Measurements from ENCODE around the gene STRIT1.

The STRIT1 gene

DNA sequence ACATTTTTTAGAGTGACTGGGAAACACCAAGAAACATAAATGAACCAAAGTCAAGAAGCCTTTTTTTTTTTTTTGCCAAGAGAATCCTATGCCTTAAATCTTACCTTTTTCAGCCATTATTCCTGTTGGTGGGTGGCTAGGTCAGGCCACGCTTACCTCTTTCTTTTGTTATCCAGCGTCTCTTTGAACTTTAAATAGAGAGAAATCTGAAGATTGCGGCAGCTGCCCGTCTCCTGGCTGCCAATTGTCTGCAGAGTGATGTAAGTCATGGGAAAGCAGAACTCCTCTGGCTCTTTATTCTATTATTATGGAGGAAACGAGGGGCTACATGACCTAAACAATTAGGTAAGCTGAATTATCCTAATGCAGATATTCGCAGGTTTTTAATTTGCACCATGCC is at the start of gene STRIT1:
TSS of gene STRIT1 (minus strand) at position 168 of the 400 bp plus-strand sequence.
- no peak for DNase-seq

DNA sequence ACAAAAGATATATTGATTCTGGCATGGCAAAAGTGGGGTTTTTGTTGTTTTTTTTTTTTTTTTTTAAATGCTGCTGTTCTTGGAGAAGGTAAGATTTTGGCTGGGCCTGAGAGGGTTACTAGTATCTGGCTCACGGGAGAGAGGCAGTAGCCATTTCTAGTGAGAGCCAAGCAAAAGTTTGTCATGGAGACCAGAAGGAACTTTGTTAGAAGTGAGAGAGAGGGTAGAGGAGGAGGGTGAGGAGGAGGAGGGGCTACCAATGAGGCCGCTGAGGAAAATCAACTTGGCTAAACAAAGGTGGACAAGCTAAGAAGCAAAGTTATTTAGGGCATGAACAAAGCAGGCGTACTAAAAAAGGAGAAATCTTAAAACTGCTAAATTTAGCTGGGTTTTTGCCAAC is 48.9 kb upstream of the STRIT1 start:
- no peak for DNase-seq

DNA sequence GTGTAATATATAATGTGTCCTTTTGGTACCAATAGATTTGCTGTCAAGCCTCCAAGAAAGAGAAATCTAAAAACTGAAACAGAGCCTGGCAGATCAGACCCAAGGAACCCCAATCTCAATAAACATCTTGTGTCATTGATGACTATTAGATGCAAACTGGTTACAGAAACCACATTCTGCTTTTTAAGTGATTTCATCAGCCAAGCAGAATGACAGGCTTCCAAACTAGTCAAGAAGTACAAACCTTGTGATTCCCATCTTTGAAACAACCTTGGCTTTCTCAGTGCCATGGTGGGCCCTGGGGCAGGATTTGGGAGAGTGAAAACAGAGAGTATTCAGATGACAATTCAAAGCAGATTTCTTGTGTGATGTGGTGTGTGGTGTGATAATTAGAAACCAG is 45.6 kb upstream of the STRIT1 start:
- DNase-seq, result no peak

DNA sequence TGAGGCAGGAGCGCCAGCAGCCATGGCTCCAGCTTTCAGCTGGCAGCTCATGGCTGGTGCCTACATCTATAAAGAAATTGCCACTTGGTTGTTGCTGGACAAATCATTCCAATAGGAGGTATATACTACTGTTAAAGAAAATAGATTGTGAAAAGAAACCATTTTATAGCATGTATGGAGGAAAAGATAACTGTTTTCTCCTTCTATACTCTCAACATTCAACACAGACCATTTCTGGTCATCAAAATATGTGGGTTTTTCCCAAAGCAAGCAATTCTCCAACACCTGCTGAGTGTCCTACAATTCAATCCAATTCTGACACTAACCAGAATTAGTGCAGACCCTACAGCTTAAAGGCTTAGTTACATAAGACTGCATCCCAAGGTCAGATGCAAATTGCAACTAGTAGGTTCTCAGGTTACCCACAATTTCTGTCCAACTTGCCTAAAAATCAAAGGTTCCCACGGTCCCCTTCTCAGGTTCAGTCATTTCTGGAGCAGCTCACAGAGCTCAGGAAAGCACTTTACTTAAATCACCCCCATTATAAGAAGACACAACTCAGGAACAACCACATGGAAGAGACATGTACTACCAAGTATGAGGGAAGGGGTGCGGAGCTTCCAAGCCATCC is 42.4 kb upstream of the STRIT1 start:
- no peak for DNase-seq

DNA sequence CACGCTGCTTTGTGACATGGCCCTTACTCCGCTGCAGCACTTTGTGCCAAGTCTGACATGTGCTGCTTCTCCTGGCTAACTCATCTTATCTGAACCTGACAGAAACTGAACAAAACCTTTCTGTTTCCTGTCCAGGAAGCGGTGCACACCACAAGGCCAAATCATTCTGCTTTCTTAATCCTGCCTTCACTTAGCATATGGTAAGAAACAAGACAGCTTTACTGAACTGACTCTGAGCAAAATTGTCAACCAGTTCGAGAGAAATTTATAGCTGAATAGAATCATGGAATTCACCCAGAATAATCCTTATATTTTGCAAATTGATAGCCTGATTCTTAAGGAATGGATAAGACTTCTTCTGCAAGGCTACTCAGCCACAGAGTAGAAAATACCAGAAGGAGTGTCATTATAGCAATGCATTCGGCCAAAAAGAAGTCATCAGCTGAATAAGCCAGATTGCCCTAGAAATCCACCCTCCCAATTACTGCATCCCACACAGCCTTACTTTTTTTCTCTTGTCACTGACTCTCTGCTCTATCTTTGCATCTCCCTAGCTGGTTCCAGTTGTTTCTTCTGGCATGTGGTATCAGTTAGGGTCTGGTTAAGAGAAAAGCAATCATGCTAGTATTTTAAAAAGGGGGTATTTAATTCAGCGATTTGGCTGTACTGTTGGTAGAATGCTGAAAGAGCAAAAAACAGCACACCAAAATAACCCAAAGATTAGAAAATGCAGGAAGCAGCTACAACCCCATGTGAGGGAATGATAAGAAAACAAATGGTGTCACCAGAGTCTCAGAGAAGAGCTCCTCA is 41.6 kb upstream of the STRIT1 start:
- DNase-seq, result no peak

DNA sequence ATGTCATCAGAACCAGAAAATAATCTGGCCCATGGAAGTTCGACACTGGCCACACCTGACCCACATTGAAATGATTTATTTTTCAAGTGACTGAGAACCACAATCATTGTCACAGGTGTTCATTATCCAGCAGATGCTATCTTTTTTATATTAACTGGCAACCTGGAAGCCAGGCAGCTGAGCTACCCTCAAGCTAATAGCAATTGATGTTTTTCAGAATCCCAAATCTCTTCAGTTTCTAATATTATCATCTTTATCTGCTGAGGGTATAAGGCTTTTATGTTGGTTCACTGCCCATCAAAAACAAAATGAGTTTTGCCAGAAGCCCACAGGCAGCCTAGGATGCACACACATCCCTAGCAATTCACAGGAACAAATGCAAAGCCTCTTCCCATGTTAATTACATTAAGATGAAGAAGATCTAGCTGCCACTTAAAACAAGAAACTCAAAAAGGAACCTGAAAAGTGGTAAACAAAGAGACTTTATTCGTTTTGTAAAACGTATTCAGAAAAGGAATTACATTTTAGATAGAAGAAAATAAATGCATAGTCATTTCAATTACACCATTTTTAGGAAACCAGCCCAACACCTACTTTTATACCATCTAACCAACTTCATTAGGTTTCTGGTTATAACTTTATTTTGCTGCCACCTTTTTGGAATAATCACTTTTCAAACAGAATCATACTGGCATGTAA is 40.9 kb upstream of the STRIT1 start:
- DNase-seq, result no peak

DNA sequence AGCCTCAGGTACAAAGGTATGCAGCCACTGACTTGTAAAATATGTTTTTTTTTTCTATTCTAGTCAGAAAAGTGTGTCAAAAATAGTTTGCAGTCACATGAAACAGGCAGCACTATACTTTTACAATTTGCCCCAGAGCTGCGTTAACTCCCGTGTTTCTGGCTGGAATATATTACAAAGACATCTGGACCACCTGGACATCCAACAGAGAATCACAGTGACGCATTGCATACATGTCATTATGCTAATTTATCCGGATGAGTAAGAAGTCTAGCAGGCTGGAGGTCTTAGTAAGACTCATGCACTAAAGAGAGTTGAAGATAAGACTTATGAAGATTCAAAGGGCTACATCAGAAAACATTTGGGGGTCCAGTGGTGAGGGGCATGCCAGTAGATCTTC is 39.2 kb upstream of the STRIT1 start:
- no peak for DNase-seq

DNA sequence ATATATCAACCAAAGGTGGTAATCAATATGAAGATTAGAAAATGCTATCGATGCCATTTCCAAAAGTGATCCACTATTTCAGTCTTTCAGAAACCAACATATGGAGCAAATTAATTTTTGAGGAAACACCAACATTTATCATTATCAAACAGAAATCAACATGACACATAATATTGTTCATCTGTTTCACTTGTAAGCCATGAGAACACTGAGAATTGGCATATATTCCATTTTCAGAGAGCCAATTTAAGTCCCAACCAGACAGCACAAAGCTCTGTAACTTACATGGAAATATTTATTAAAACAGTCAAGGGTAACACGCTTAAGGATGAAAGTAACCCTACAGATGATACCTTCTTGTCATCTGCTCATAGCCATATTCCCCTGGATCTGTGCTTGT is 37.6 kb upstream of the STRIT1 start:
- no peak for DNase-seq

DNA sequence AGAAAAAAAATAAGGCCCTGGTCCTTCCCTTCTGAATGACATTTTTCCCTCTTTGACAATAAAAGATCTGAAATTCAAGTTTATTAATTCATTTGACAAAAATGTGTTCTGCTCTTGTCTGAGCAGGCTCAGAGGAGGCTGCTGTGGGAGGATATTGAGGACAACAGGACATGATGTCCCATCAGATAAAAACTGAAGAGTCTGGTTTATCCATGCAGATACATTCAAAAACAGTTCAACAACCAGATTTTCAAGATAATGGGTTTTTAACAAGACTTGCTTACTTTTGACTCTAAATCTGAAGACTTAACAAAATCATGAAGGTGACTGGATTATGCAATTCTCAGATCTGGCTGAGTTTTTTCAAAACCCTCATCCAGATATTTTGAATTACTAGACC is 36.9 kb upstream of the STRIT1 start:
- no peak for DNase-seq

DNA sequence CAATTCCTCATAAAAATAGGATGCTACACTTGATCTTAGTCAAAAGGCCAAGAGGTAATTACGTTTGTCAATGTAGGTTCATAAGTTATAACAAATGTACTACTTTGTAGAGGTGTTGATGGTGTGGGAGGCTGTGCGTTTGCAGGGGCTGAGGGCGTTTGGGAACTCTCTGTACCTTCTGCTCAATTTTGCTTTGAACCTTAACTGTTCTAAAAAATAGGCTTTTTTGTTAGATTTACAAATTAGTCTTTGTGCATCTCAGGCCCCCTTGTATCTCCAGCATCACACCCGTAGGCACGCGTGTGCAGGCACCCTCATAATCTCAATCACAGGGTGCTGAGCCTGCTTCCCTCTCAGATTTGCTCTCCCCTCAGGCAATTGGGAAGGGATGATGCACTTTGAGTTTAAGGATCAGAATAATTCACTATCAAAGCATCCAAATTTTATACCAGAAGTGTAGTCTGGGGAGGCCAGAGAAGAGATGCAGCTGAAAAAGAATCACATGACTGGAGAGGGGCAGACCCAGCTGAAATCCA is 36.1 kb upstream of the STRIT1 start:
- no peak for DNase-seq

DNA sequence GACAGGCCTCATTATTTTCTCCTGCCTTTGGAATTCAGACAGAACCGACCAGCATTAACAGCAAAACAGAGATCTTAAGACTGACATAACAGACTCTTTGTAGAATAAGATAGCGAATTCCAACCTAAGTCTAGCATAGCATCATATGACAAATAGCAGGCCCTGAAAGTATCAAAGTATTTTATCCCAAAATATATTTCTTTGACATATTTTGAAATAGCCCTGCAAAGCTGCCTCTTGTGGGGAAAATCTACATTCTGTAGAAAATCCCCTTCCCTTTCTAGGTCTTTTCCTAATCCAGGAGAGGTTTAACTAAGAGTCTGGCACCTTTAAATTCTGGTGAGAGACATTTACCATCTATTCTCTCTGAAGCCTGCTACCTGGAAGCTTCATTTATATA is 34.4 kb upstream of the STRIT1 start:
- no peak for DNase-seq

DNA sequence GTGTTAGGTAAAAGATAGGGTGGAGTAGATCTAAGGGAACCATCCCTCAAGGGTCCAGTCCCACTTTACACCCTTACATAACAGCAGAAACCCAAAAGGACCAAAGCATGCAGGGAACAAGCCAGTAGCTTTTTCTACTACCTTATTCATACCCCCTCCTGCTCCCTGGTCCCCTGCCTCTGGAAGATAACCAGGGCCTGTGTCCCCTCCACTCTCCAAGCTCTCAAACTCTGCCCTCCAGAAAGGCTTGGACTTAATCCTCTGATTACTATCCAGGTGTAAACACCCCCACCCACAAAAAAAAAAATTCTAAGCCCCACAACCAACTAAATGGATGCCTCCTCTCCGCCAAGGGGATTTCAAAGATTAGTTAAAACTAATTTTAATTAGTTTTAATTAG is 33.9 kb upstream of the STRIT1 start:
- DNase-seq, result no peak

DNA sequence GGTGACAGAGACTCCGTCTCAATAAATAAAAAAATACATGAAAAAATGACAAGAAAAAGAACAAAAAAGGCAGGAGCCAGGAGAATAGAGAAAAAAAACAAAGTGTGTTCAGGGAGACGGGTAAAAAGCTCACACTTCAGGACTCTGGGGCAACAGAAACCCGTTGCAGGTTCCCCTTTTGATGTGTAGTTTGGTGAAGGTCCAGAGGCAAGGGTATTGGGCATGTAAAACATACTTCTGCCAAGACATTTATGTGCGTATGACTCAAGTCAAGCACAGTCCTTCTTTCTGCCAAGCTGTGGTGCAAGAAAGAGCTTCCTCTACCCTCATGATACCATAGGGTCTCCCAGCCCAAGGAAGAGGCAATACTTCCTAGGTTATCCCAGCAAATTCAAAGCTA is 33.4 kb upstream of the STRIT1 start:
- DNase-seq, result no peak

DNA sequence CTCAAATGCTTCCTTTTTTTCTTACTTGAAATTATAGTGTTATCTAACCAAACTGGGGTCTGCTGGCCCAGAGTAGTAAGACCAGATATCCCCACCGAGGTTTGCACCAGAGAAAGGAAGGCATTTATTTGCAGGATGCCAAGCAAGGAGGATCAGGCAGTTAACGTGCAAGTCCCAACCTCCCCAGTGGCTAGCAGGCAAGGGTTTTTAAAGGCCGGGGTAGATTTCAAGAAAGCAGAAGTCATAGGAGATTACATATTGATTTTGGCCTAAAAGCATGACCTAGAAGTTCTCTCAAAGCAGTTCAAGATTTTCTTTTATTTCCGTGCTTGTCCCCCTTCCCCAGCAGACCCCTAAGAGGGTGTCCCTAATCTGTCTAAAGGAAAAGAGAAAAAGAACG is 32.8 kb upstream of the STRIT1 start:
- DNase-seq, result no peak

DNA sequence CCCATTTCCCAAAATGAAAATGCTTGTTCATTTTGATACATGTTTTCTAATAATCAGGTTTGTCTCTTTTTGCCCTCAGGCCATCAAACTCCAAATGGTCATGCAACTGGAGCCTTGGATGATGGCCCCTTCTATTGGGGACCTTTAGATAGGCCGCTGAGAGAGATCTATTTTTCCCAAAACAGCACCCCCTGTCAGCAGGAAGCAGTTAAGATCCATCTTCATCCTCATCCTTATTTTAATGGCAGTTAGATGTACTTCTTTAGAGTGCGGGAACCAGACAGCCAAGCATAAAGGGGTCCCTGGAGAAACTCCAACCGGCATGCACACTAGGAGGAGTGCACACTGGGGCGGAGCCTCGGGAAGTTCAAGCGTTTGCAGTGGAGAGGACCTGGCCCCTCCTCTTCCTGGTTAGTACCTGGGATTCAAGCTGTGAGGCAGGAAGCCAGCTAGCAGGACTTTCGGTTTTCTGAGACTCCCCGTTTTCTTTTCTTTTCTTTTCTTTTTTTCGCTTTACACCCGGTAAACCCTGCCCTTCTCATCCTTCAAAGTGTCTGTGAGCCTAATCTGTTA is 31.9 kb upstream of the STRIT1 start:
- DNase-seq, result no peak

DNA sequence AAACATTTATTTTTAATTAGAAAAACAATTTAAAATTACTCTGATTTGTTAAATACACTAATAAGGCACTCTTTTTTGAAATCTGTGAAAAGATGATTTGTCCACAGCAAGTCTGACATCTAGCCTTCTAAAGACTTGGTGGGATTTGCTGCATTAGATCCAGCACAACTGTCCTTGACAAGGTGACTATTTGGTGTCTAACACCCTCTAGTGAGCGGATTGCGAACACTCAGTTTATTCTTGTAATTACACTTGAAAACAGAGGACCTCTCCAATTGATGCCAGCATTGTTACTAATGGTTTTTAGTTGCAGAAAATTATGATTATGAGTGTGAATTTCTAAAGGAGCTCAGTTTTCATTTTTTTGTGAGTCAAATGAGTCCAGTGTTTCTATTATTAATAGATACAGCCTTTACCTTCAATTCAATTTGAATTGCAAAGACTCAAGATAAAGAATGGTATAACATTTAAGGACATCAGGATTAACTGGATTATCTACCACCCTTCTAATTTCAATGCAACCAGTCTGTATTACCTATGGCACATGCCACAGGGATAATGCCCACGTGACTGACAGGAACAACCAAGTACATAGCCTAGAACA is 29.7 kb upstream of the STRIT1 start:
- peak; percentile 86 for DNase-seq

DNA sequence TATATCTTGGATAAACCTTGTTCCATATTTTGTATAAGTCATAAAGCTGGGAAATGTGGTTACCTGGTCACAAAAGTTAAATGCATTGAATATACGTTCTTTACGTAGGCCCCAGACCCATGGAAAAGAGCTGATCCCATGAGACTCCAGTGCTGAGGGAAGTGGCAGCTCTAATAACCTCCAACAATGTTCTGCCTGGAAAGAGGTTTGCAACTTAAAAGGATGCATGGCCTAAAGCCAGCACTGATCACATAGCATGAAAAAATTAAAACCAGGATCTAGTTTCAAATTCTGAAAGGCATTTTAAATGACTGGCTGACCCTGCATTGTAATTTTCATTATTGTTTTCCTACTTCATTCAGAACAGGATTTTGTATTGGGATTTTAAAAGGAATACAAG is 27.9 kb upstream of the STRIT1 start:
- no peak for DNase-seq

DNA sequence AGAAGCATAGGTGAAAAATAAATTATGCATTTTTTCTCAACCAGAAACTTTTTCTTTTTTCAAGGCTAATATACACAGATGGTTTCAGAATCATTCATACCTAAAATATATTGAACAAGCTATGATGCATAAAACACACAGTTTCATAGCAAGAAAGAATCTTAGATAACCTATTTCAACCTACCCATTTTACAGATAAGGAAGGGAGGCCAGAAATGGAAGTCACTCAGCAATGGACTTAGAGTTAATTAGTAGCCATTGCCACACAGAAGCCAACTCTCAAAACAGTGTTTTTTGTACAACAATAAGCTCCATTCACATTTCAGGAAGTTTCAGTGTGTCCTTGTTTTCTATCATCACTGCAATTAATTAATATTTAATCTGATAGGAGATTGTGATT is 27.5 kb upstream of the STRIT1 start:
- no peak for DNase-seq

DNA sequence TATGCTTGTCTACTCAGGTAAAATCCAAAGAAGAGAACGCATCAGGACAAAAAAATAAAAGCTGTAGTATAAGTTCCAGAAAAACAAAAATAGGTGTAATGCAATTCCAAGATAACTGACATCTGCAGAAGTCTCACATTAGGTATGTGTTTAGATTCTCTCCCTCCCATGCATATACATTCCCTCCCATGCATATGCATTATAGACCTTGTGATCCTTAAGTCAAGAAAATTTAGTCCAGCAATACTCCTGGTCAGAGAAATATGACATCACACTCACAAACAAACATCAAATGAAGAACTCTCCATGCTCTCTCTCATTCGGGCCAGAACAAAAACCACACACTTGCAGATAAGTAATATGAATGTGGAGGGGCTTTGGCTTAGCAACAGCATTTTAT is 25.3 kb upstream of the STRIT1 start:
- no peak for DNase-seq

DNA sequence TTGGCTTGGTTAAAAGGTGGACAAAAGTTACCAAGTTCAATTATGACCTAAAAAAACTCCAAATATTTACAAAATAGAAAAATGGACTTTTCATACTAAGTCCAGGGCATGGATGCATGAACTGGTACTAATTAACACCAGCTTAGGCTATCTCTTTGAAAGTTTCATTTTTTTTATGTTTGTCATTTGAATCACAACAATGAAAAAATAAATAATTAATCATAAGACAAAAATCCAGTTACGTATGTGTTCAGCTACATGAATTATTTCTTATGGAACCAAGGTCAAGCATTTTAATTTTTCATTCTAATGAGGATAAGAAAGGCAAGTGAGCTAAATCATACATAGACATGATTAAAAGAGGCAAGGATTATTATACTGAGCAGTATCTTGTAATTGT is 23.7 kb upstream of the STRIT1 start:
- no peak for DNase-seq

DNA sequence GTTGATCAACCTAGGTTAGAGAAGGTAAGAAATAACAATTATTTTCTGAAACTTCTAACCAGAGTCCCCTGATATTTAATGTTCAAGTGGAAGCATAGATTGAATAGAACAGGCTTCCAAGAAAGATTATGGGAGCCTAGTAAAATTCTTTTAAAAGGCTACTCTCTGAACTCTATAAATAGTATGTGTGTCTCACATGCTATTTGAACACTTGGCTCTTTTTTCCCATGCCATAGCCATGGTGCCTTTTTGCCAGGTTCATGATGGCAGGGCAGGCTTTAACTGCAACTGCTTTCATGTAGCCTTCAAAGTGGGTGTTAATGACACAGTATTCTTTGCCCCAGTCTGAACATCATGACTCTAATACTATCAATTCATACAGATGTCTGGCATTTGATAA is 22.9 kb upstream of the STRIT1 start:
- no peak for DNase-seq

DNA sequence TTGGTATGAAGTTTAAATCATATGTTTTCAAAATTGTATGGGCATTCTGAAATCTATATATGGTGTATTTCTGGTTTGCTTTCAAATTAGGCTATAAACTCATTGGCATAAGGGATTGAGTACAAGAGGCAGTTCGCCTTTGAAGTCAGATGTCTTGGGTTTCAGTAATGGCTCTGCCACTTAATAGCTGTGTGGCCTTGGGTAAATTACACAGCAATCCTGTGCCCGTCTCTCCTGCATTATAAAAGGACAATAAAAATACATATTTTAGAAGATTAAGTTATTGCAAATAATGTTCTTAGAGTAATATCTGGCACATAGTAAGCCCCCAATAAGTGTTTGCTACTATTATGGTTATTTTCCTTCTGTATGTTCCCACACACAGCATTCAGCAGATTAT is 20.4 kb upstream of the STRIT1 start:
- DNase-seq, result no peak

DNA sequence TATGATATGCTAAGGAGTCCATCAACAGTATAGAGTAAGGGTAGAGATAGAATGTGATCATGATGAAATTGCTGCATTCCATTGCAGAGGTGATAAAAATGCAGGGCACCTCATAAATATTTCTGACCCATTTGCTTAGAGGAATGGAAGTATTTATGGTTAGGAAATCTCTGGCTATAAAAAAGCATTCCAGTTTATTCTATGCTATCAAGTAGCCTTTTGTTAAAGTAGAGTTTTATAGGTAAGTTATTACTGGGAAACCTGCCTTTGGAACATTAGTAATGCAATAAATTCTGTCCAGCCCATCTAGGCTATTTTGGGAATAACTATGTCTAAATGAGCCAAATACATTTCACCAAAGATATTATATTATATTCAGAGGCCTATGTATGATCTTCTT is 19.8 kb upstream of the STRIT1 start:
- DNase-seq, result no peak
